Upper lobe of left lung (tissue), 4 donors: ENCODE results near the gene SLC39A8.

Experiments
- CTCF ChIP-seq, 6 experiments: fragments of 450-650 bp in 4 of 6; fragments of 200-600 bp in 2 of 6; sonication (generic) in 2 of 6; IDR thresholded peaks; one replicate each; pipeline ENCODE4 v1.5.1; 2016 to 2019; ENCODE audit warnings: antibody characterized with exemption in 6 of 6
- POLR2A ChIP-seq, 4 donors: fragments of 450-650 bp; IDR thresholded peaks; one replicate each; pipeline ENCODE4 v1.5.1; 2016 to 2017; ENCODE audit warnings: antibody characterized with exemption in 4 of 4, mild to moderate bottlenecking in 2 of 4
- POLR2AphosphoS5 ChIP-seq, 2 donors: sonication (generic); formaldehyde crosslinking; IDR thresholded peaks; one replicate each; pipeline ENCODE4 v1.5.1; 2017; ENCODE audit warnings: antibody characterized with exemption in 2 of 2

GRCh38 chr4:102387552-102388150 lies 42.4 kb upstream of the SLC39A8 start:
- no peak for TF ChIP-seq POLR2A (IDR thresholded peaks at IDR 0.05)
- TF ChIP-seq CTCF (IDR thresholded peaks at IDR 0.05): no peak
- no peak for TF ChIP-seq POLR2AphosphoS5 (IDR thresholded peaks at IDR 0.05)
